GM23338 (cell line): ENCODE measurements around the gene MYRF.
A peak's percentile ranks its signal among the peaks of the same experiment; 100 is the strongest.

Experiments used
- CREB1 ChIP-seq: fragments of 250-450 bp; sonication (Bioruptor Pico); IDR thresholded peaks from 2 replicates; pipeline ENCODE4 v1.5.0; 2020; ENCODE audit warnings: low read depth, mild to moderate bottlenecking, moderate library complexity
- CTCF ChIP-seq, 2 experiments: fragments of 200-600 bp in 1 of 2; sonication (generic) in 1 of 2; conservative IDR thresholded peaks; 2 replicates each; pipeline versions ENCODE4 v1.5.1 to v1.6.1; 2016 to 2017; ENCODE audit warnings: antibody characterized with exemption in 2 of 2, low read depth in 2 of 2, mild to moderate bottlenecking in 2 of 2, moderate library complexity in 1 of 2
- ETS1 ChIP-seq: IDR thresholded peaks from 2 replicates; pipeline ENCODE4 v1.6.1; 2016; ENCODE audit warnings: antibody characterized with exemption
- EZH2 ChIP-seq: fragments of 200-600 bp; sonication (generic); IDR thresholded peaks from one replicate; pipeline ENCODE4 v1.8.0; 2017; ENCODE audit warnings: antibody characterized with exemption, mild to moderate bottlenecking, low read depth; ENCODE audit not compliant: unreplicated experiment
- EZH2phosphoT487 ChIP-seq: fragments of 200-600 bp; sonication (generic); IDR thresholded peaks from one replicate; pipeline ENCODE4 v1.8.1; 2018; ENCODE audit warnings: antibody characterized with exemption; ENCODE audit not compliant: unreplicated experiment
- JUNB ChIP-seq: IDR thresholded peaks from one replicate; pipeline ENCODE4 v1.6.1; 2016; ENCODE audit warnings: antibody characterized with exemption; ENCODE audit not compliant: unreplicated experiment
- NANOG ChIP-seq: IDR thresholded peaks from 2 replicates; pipeline ENCODE4 v1.6.1; 2016; ENCODE audit warnings: antibody characterized with exemption, borderline replicate concordance
- POLR2AphosphoS5 ChIP-seq: IDR thresholded peaks from 2 replicates; pipeline ENCODE4 v1.6.1; 2016; ENCODE audit warnings: antibody characterized with exemption, low read depth
- REST ChIP-seq: IDR thresholded peaks from one replicate; pipeline ENCODE4 v1.6.1; 2018; ENCODE audit warnings: antibody characterized with exemption; ENCODE audit not compliant: unreplicated experiment
- STAT1 ChIP-seq: IDR thresholded peaks from one replicate; pipeline ENCODE4 v1.6.1; 2016; ENCODE audit warnings: antibody characterized with exemption; ENCODE audit not compliant: unreplicated experiment
- ZNF114 ChIP-seq: fragments of 250-450 bp; sonication (Bioruptor Pico); IDR thresholded peaks from 2 replicates; pipeline ENCODE4 v1.5.0; 2020; ENCODE audit warnings: mild to moderate bottlenecking, moderate library complexity
- ZNF331 ChIP-seq: fragments of 250-450 bp; sonication (Bioruptor Pico); IDR thresholded peaks from 2 replicates; pipeline ENCODE4 v1.5.0; 2020; ENCODE audit warnings: low read depth, mild to moderate bottlenecking, moderate library complexity
- ZNF462 ChIP-seq: fragments of 250-450 bp; sonication (Bioruptor Pico); IDR thresholded peaks from 2 replicates; pipeline ENCODE4 v1.5.0; 2020; ENCODE audit warnings: mild to moderate bottlenecking, moderate library complexity

GRCh38 chr11:61737131-61737530 lies 15.3 kb upstream of the MYRF start:
- TF ChIP-seq CTCF (conservative IDR thresholded peaks at IDR 0.05; ENCODE audit: low read depth in 2 of 2) (peak in 1 of 2 experiments; percentile 50; a peak in 3 of 4 replicates), POLR2AphosphoS5 (no peak), NANOG (no peak), REST (no peak), EZH2 (no peak), CREB1 (no peak), EZH2phosphoT487 (no peak), ZNF331 (CRISPR knock-in tag) (no peak), JUNB (no peak), ETS1 (no peak), STAT1 (no peak), ZNF114 (CRISPR knock-in tag) (no peak), ZNF462 (CRISPR knock-in tag) (no peak)
